HG02981 (cell line): ENCODE measurements around the gene CDIP1.

Experiments
- ATAC-seq: cut with Tn5 transposase; IDR thresholded peaks from one replicate; pipeline ENCODE4 v1.9.1; 2021; ENCODE audit warnings: mild to moderate bottlenecking, moderate library complexity; ENCODE audit not compliant: unreplicated experiment

Gene CDIP1

GRCh38 chr16:4494746-4495490 is 43.7 kb downstream of the CDIP1 start:
- no peak for ATAC-seq

GRCh38 chr16:4491898-4492297 is 46.7 kb downstream of the CDIP1 start:
- ATAC-seq = no peak

GRCh38 chr16:4489030-4489429 is 49.5 kb downstream of the CDIP1 start:
- no peak for ATAC-seq

- no peak for ATAC-seq
These were observed 50.0 kb downstream of the CDIP1 start for GRCh38 chr16:4488499-4488967.

- ATAC-seq = no peak
These were observed 50.5 kb downstream of the CDIP1 start for GRCh38 chr16:4487955-4488498.

- ATAC-seq = no peak
These were observed 52.3 kb downstream of the CDIP1 start for GRCh38 chr16:4486126-4486893.

GRCh38 chr16:4481963-4482362 is 56.6 kb downstream of the CDIP1 start:
- ATAC-seq = no peak

GRCh38 chr16:4481526-4481925 is 57.0 kb downstream of the CDIP1 start:
- ATAC-seq = no peak

- no peak for ATAC-seq
These were observed 60.6 kb downstream of the CDIP1 start for GRCh38 chr16:4477966-4478365.

- ATAC-seq = peak; percentile 79
These were observed 62.4 kb downstream of the CDIP1 start, which contains the start of gene HMOX2 for GRCh38 chr16:4475880-4476788. TSS of gene HMOX2 (plus strand) at chr16:4476398. CDS start at chr16:4505525, 29,127 bp downstream.

GRCh38 chr16:4474192-4474961 is 64.2 kb downstream of the CDIP1 start, which contains the start of gene NMRAL1:
TSS of gene NMRAL1 (minus strand) at chr16:4474625. CDS start at chr16:4474132, 493 bp downstream.
- peak; percentile 56 for ATAC-seq

GRCh38 chr16:4472880-4473279 is 65.7 kb downstream of the CDIP1 start:
- no peak for ATAC-seq

- no peak for ATAC-seq
These were observed 66.7 kb downstream of the CDIP1 start for GRCh38 chr16:4471869-4472268.

GRCh38 chr16:4468972-4469371 is 69.6 kb downstream of the CDIP1 start:
- no peak for ATAC-seq

GRCh38 chr16:4467916-4468315 is 70.7 kb downstream of the CDIP1 start:
- no peak for ATAC-seq

GRCh38 chr16:4465977-4466779 is 72.4 kb downstream of the CDIP1 start:
- ATAC-seq = no peak

- no peak for ATAC-seq
These were observed 74.9 kb downstream of the CDIP1 start for GRCh38 chr16:4463522-4464163.

GRCh38 chr16:4461250-4462085 is 77.1 kb downstream of the CDIP1 start:
- ATAC-seq = no peak
